ENCODE data around the gene PPP2R5D. TPM values are rescaled to one million over a fixed set of nuclear protein-coding genes. Genes with fewer than 3 reads are reported as not detected.

PPP2R5D gene
- total RNA-seq, 2 donors from 2014 or later = 8.2 to 13.5 TPM

DNA sequence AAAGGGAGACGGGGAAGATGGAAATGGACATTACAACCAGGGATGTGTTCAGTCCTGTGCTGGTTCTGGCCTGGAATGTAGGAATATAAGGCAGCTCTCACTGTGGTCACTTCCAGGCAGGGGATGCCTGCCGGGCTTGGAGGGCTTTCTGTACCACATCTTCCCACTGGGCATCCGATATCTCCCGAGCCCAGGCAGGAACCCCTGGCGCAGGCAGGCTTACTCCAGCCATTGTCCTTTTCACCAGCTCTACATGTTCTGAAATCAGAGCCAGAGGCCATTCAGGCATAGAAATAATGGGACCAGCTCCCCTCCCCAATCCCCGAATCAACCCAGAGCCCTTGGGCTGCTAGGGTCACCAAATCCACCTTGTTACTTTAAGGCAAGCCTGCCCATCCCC is 28.0 kb downstream of the PPP2R5D start:
- peaks cover 0 to 5% of the 10 kb centered on the region in 2 donors for H3K36me3 ChIP-seq (replicated peaks in 1 of 2; ENCODE audit: insufficient read depth in 1 of 2, low read depth in 2 of 2)
- H3K4me3 ChIP-seq = no peak overlapping the region
- no peak overlapping the region for H3K27ac ChIP-seq
- no peaks in the 10 kb centered on the region for H3K27me3 ChIP-seq
- no peak for ATAC-seq
- H3K9me3 ChIP-seq = no peaks in the 10 kb centered on the region
- no peak for DNase-seq
- intact Hi-C loops (cut with DNase I) = no loop called here
- peaks cover 44% of the 10 kb centered on the region for H3K4me1 ChIP-seq
- WGBS, 2 donors = 85 to 93% methylated on average over 2 to 6 of the region's 6 CpGs
- no peak for TF ChIP-seq POLR2A (IDR thresholded peaks at IDR 0.05)
- TF ChIP-seq, protein P1, sequence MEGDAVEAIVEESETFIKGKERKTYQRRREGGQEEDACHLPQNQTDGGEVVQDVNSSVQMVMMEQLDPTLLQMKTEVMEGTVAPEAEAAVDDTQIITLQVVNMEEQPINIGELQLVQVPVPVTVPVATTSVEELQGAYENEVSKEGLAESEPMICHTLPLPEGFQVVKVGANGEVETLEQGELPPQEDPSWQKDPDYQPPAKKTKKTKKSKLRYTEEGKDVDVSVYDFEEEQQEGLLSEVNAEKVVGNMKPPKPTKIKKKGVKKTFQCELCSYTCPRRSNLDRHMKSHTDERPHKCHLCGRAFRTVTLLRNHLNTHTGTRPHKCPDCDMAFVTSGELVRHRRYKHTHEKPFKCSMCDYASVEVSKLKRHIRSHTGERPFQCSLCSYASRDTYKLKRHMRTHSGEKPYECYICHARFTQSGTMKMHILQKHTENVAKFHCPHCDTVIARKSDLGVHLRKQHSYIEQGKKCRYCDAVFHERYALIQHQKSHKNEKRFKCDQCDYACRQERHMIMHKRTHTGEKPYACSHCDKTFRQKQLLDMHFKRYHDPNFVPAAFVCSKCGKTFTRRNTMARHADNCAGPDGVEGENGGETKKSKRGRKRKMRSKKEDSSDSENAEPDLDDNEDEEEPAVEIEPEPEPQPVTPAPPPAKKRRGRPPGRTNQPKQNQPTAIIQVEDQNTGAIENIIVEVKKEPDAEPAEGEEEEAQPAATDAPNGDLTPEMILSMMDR (IDR thresholded peaks at IDR 0.05) = no peak

DNA sequence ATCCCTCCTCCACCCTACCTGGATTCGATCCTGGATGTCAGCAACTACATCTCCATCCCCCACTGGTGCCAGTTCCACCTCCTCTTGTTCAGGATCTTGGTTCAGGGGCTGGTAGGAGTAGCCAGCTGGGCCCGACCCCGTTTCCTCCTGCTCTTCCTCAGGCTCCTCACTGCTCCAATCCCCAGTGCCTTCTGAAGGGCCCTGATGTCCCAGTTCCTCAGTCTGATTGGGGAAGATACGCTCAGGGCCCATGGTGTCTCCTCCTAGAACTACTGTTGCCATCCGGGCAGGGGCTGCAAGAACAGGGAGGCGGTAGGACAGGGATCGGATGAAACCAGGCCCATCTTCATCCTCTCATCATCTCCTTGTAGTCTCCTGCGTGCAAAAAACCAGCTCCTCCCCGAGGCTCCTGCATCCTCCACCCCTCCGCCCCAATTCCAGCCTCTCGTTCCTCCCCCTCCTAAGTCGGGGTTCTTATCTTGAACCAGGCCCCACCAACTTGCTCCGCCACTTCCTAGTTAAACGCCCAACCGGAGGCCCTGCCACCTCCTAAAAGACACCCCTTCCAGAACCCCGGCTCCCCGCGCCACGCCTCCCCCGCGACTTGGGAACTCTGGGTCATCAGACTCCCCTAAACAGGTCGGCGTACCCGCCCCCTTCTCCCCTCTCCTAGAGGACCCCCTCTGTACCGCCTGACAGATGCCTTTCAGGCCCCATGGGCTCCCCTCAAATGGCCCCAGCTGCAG is 28.9 kb downstream of the PPP2R5D start:
- peak overlapping the region in 3 of 4 donors; percentile 53 to 78 (median 61) for H3K27ac ChIP-seq

DNA sequence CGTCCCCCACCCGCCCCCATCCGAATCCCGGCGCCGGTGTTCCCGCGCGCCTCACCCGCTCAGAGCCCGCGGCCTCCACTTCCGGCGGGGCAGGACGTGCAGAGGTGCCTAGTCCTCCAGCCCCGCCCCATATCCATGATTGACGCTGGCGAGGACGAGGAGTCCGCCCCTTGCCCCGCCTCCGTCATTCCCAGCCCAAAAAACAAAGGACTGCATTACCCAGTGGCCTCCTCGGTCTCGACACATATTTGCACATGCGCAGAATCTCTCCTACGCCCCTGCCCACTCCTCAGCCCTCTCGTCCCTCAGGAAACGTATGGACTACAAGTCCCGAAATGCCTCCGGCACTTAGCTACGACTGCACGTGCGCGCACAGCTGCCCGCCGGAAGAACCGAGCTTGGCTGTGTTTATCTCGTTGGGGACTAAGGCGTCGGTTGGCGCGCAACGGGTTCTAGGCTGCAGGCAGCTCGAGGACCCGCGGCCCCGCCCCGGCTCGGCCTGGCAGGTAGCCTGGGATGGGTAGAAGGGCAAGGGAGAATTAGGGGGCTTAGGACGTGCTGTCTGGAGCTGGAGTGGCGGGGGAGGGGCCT is 29.6 kb downstream of the PPP2R5D start, which contains the start of the genes KLHDC3 and MEA1:
Gene KLHDC3, plus strand, starts transcription at position 407 of the 591 bp plus-strand sequence. CDS start 2,944 bp downstream, outside the sequence.
Gene MEA1, minus strand, starts transcription at position 104 of the 591 bp plus-strand sequence. CDS start 133 bp downstream, outside the sequence.
- WGBS, 2 donors = 0% methylated on average over 17 to 44 of the region's 51 CpGs
- H3K27ac ChIP-seq = peak within 1 kb of the TSS in 3 of 4 donors; percentile 53 to 78 (median 61)
- DNase-seq (peak; percentile 99 to 100 (median 100)), ATAC-seq (peak; percentile 99)
- H3K4me1 ChIP-seq = peaks cover 45% of the 10 kb centered on the region
- H3K9me3 ChIP-seq = no peaks in the 10 kb centered on the region
- peaks cover 0 to 4% of the 10 kb centered on the region in 2 donors for H3K36me3 ChIP-seq (replicated peaks in 1 of 2; ENCODE audit: insufficient read depth in 1 of 2, low read depth in 2 of 2)
- H3K27me3 ChIP-seq = no peaks in the 10 kb centered on the region
- peak within 1 kb of the TSS; percentile 59 to 74 for H3K4me3 ChIP-seq
- peak in 2 of 3 donors; percentile 58 to 59 for TF ChIP-seq POLR2A (IDR thresholded peaks at IDR 0.05)
- TF ChIP-seq, protein P1 (IDR thresholded peaks at IDR 0.05) = no peak
- intact Hi-C loops (cut with DNase I) = no loop called here

More for the DNA sequence above, 28.9 kb downstream of the PPP2R5D start:
- Histone ChIP-seq H3K36me3 (replicated peaks in 1 of 2; ENCODE audit: insufficient read depth in 1 of 2, low read depth in 2 of 2) (peaks cover 0 to 7% of the 10 kb centered on the region in 2 donors), H3K4me3 (peak overlapping the region; percentile 59 to 74), H3K9me3 (no peaks in the 10 kb centered on the region), H3K4me1 (peaks cover 45% of the 10 kb centered on the region), H3K27me3 (no peaks in the 10 kb centered on the region)
- WGBS, 2 donors = 2 to 3% methylated on average over 23 to 25 of the region's 25 CpGs
- no peak for TF ChIP-seq POLR2A (IDR thresholded peaks at IDR 0.05)
- TF ChIP-seq, protein P1 (IDR thresholded peaks at IDR 0.05) = no peak
- ATAC-seq = no peak
- DNase-seq = peak in 1 of 4 donors; percentile 20
- intact Hi-C loops (cut with DNase I) = no loop called here

- peak overlapping the region; percentile 25 to 74 for H3K4me3 ChIP-seq
- H3K27ac ChIP-seq = peak overlapping the region in 3 of 4 donors; percentile 13 to 78 (median 61)
- H3K4me1 ChIP-seq = peaks cover 45% of the 10 kb centered on the region
- ATAC-seq = no peak
- 0 to 1% methylated on average over 7 of the region's 7 CpGs for whole genome bisulfite sequencing, 2 donors
- peaks cover 0 to 4% of the 10 kb centered on the region in 2 donors for H3K36me3 ChIP-seq (replicated peaks in 1 of 2; ENCODE audit: insufficient read depth in 1 of 2, low read depth in 2 of 2)
- no peak for DNase-seq
- H3K9me3 ChIP-seq = no peaks in the 10 kb centered on the region
- TF ChIP-seq, protein P1 (IDR thresholded peaks at IDR 0.05) = no peak
- TF ChIP-seq POLR2A (IDR thresholded peaks at IDR 0.05) = no peak
- no peaks in the 10 kb centered on the region for H3K27me3 ChIP-seq
- intact Hi-C loops (cut with DNase I) = no loop called here
Observed at GRCh38 chr6:43014434-43014909, 30.1 kb downstream of the PPP2R5D start.

All from body of pancreas (tissue), 4 donors.